Type B pancreatic cell (in vitro differentiated cells): Measurements from ENCODE around the gene SPEN. TPM values are rescaled to one million over a fixed set of nuclear protein-coding genes. Genes with fewer than 3 reads are reported as not detected.
"Not testable (repeated sequence)": the region's sequence is repeated elsewhere in the genome, so short reads cannot be mapped to it uniquely, and the experiment has no call there.

Experiments
- DNase-seq: peaks from one replicate; pipeline ENCODE4 v3.0.0; 2021; ENCODE audit warnings: mixed read lengths; ENCODE audit not compliant: unreplicated experiment; ENCODE audit errors: extremely low spot score
- H3K27ac Mint-ChIP-seq: 2 replicates; pipeline ENCODE4 v1.8.0; 2021; ENCODE audit warnings: mild to moderate bottlenecking, mixed read lengths
- H3K27me3 Mint-ChIP-seq: 2 replicates; pipeline ENCODE4 v1.8.0; 2021; ENCODE audit warnings: mixed read lengths
- H3K36me3 Mint-ChIP-seq: 2 replicates; pipeline ENCODE4 v1.8.0; 2021; ENCODE audit warnings: mixed read lengths
- H3K4me1 Mint-ChIP-seq: one replicate; pipeline ENCODE4 v1.8.0; 2021; ENCODE audit warnings: mixed read lengths; ENCODE audit not compliant: unreplicated experiment
- H3K4me3 Mint-ChIP-seq: 2 replicates; pipeline ENCODE4 v1.8.0; 2021; ENCODE audit warnings: mild to moderate bottlenecking, mixed read lengths
- H3K9me3 Mint-ChIP-seq: 2 replicates; pipeline ENCODE4 v1.8.0; 2021; ENCODE audit warnings: mixed read lengths
- CTCF ChIP-seq: fragments of 200-600 bp; sonication (generic); conservative IDR thresholded peaks from 2 replicates; pipeline ENCODE4 v1.5.0; 2021; ENCODE audit warnings: antibody characterized with exemption, mild to moderate bottlenecking
- total RNA-seq: library from RNA; stranded (reverse); gene quantifications from 2 replicates; pipeline ENCODE4 v1.2.1, GENCODE V29; 2021; ENCODE audit warnings: low replicate concordance

Gene SPEN
- total RNA-seq, 1 donor from 2014 or later, result 66.5 TPM

- Mint-ChIP-seq H3K4me1 (peaks cover 30% of the 10 kb centered on the region), H3K9me3 (no peaks in the 10 kb centered on the region), H3K27me3 (peaks cover 4% of the 10 kb centered on the region), H3K4me3 (no peak overlapping the region), H3K27ac (peak overlapping the region; percentile 74), H3K36me3 (no peaks in the 10 kb centered on the region)
- peak; percentile 73 for TF ChIP-seq CTCF
- no peak for DNase-seq
These were observed 44.1 kb upstream of the SPEN start for GRCh38 chr1:15803380-15803779.

- peaks cover 29% of the 10 kb centered on the region for H3K4me1 Mint-ChIP-seq
- peaks cover 4% of the 10 kb centered on the region for H3K27me3 Mint-ChIP-seq
- H3K9me3 Mint-ChIP-seq, result no peaks in the 10 kb centered on the region
- H3K4me3 Mint-ChIP-seq, result no peak overlapping the region
- TF ChIP-seq CTCF, result no peak
- H3K27ac Mint-ChIP-seq, result no peak overlapping the region
- no peaks in the 10 kb centered on the region for H3K36me3 Mint-ChIP-seq
- no peak for DNase-seq
These were observed 43.4 kb upstream of the SPEN start for GRCh38 chr1:15804060-15804459.

- no peaks in the 10 kb centered on the region for H3K9me3 Mint-ChIP-seq
- peaks cover 2% of the 10 kb centered on the region for H3K27me3 Mint-ChIP-seq
- H3K36me3 Mint-ChIP-seq, result no peaks in the 10 kb centered on the region
- H3K4me1 Mint-ChIP-seq, result peaks cover 6% of the 10 kb centered on the region
- DNase-seq, result no peak
- TF ChIP-seq CTCF, result no peak
- no peak overlapping the region for H3K4me3 Mint-ChIP-seq
- H3K27ac Mint-ChIP-seq, result no peak overlapping the region
These were observed 40.4 kb upstream of the SPEN start for GRCh38 chr1:15807121-15807520.

GRCh38 chr1:15807549-15807948 lies 40.0 kb upstream of the SPEN start, which contains the start of gene UQCRHL:
Gene UQCRHL, minus strand, starts transcription at chr1:15807649. Its CDS starts 0 bp downstream, at chr1:15807649.
- H3K9me3 Mint-ChIP-seq, H3K27me3 Mint-ChIP-seq, H3K4me1 Mint-ChIP-seq, H3K36me3 Mint-ChIP-seq, DNase-seq, H3K4me3 Mint-ChIP-seq: not testable (repeated sequence)
- H3K27ac Mint-ChIP-seq, result peak within 1 kb of the TSS; percentile 76

- H3K4me3 Mint-ChIP-seq, result no peak overlapping the region
- H3K36me3 Mint-ChIP-seq, result no peaks in the 10 kb centered on the region
- DNase-seq, result no peak
- peak overlapping the region; percentile 76 for H3K27ac Mint-ChIP-seq
- TF ChIP-seq CTCF, result no peak
- no peaks in the 10 kb centered on the region for H3K27me3 Mint-ChIP-seq
- H3K9me3 Mint-ChIP-seq, result no peaks in the 10 kb centered on the region
- H3K4me1 Mint-ChIP-seq, result no peaks in the 10 kb centered on the region
These were observed 38.6 kb upstream of the SPEN start for GRCh38 chr1:15808955-15809354.

GRCh38 chr1:15810073-15810472 lies 37.4 kb upstream of the SPEN start:
- no peak for TF ChIP-seq CTCF
- H3K36me3 Mint-ChIP-seq, result no peaks in the 10 kb centered on the region
- H3K9me3 Mint-ChIP-seq, result no peaks in the 10 kb centered on the region
- H3K4me3 Mint-ChIP-seq, result no peak overlapping the region
- H3K4me1 Mint-ChIP-seq, result no peaks in the 10 kb centered on the region
- H3K27ac Mint-ChIP-seq, result no peak overlapping the region
- DNase-seq, result no peak
- H3K27me3 Mint-ChIP-seq, result no peaks in the 10 kb centered on the region
